Prostate gland (tissue), 2 donors: ENCODE results near the gene PPP4R3B. TPM values are rescaled to one million over a fixed set of nuclear protein-coding genes. Genes with fewer than 3 reads are reported as not detected.
"Not testable (repeated sequence)": the region's sequence is repeated elsewhere in the genome, so short reads cannot be mapped to it uniquely, and the experiment has no call there.

ENCODE experiments used
- DNase-seq: peaks from one replicate; pipeline ENCODE4 v3.0.0-alpha.2; 2019; ENCODE audit warnings: low spot score
- H3K27ac ChIP-seq, 2 donors: fragments of 200-600 bp; sonication (generic); 2 replicates each; pipeline ENCODE4 v1.5.1; 2017 to 2019
- H3K27me3 ChIP-seq: fragments of 200-600 bp; sonication (generic); replicated peaks from 2 replicates; pipeline ENCODE4 v1.5.1; 2019; ENCODE audit not compliant: insufficient read depth
- H3K36me3 ChIP-seq, 2 donors: fragments of 200-600 bp; sonication (generic); 1 replicate in 1 of 2; 2 replicates in 1 of 2; pipeline versions ENCODE4 v1.5.1 to v1.8.1; 2017 to 2019
- H3K4me1 ChIP-seq: fragments of 200-600 bp; sonication (generic); replicated peaks from 2 replicates; pipeline ENCODE4 v1.5.1; 2019
- H3K4me3 ChIP-seq, 2 donors: fragments of 200-600 bp; sonication (generic); 2 replicates each; pipeline ENCODE4 v1.5.1; 2017 to 2019
- H3K9me3 ChIP-seq: fragments of 200-600 bp; sonication (generic); 2 replicates; pipeline ENCODE4 v1.5.1; 2017
- POLR2A ChIP-seq: fragments of 450-650 bp; IDR thresholded peaks from one replicate; pipeline ENCODE4 v1.6.1; 2016; ENCODE audit warnings: antibody characterized with exemption, mild to moderate bottlenecking
- POLR2AphosphoS5 ChIP-seq: sonication (generic); formaldehyde crosslinking; IDR thresholded peaks from one replicate; pipeline ENCODE4 v1.6.1; 2017; ENCODE audit warnings: antibody characterized with exemption
- WGBS: methylation state at CpG from one replicate; pipeline ENCODE4 v1.1.5; 2018; 5-methylcytosine and 5-hydroxymethylcytosine counted together
- intact Hi-C: fragments of 100-400 bp; cut with DNase I; formaldehyde crosslinking; loops from one replicate; pipeline ENCODE4 v1.14.2; 2022
- total RNA-seq, 2 donors: library from RNA; depleted of rRNA; stranded (reverse); fragments of >200 nt; gene quantifications; one replicate each; pipeline ENCODE4 v1.1.0, GENCODE V29; 2016
- TF ChIP-seq, protein P1 (sequence below), 4 experiments: fragments of 200-600 bp in 2 of 4; fragments of 450-650 bp in 2 of 4; sonication (generic) in 2 of 4; IDR thresholded peaks; 1 replicate in 3 of 4; 2 replicates in 1 of 4; pipeline ENCODE4 v1.5.1; 2016 to 2019; ENCODE audit warnings: antibody characterized with exemption in 4 of 4, mild to moderate bottlenecking in 2 of 4, moderate library complexity in 2 of 4

Gene PPP4R3B
- total RNA-seq, 2 donors from 2014 or later, result 51.4 to 62.0 TPM

DNA sequence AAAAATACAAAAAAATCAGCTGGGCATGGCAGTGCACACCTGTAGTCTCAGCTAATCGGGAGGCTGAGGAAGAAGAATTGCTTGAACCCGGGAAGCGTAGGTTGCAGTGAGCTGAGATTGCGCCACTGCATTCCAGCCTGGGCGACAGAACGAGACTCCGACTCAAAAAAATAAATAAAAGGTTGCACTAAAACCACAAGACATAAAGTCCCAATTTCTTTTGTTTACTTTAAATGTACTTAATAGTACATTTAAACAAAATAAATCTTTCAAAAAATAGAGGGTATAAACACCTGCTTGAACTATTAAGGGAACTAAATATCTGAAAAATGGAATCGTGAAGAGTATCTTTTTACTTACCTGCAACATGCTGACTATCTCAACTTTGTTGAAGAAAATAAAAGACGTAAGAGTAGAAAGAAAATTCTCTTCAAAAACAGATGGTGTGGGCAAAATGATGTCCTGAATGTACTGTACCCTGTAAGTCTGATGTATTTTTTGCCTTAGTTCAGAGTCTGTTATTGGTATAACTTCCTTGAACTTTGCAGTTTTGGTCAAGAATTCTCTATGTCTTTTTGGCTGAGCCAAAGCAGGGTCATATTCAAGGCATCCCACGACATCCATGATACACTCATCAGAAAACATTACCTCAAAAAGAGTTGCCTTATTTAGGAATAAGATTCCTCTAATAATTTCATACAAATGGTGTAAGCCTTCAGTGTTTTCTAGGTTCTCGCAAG lies 19.2 kb downstream of the PPP4R3B start:
- Histone ChIP-seq H3K27me3 (no peaks in the 10 kb centered on the region), H3K4me3 (no peak overlapping the region), H3K9me3 (no peaks in the 10 kb centered on the region), H3K36me3 (no peaks in the 10 kb centered on the region), H3K27ac (no peak overlapping the region), H3K4me1 (no peaks in the 10 kb centered on the region)
- intact Hi-C loops, result no loop called here
- DNase-seq, result no peak
- TF ChIP-seq POLR2A, result no peak
- 73% methylated on average over 11 of the region's 11 CpGs for WGBS

DNA sequence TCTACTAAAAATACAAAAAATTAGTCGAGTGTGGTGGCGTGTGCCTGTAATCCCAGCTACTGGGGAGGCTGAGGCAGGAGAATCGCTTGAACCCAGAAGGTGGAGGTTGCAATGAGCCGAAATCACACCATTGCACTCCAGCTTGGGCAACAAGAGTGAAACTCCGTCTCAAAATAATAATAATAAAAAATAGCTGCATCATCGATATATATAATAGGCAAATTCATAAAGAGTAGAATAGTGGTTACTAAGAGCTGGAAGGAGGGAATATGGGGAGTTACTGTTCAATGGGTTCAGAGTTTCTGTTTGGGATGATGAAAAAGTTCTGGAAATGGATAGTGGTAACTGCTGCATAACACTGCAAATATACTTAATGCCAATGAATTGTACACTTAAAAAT lies 20.6 kb downstream of the PPP4R3B start:
- not testable (repeated sequence) for H3K4me1 ChIP-seq

DNA sequence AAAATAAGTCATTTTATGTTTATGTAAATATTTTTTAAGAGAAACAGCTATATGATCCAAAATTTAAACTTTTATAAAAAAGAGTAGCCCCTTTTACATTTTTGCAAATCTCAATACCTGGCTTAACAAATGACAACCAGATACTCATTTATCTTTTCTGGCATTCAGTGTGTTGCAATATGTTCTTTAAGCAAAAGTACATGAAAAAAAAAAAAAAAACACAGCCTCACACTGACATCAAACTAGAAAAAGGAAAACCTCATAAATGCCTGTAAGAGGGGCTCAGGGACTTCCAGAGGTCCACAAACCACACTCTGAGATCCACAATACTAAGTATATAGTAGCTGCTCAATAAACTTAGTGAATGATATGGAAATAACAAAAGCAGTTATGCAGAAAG lies 21.9 kb downstream of the PPP4R3B start:
- Histone ChIP-seq H3K36me3 (no peaks in the 10 kb centered on the region), H3K27ac (no peak overlapping the region), H3K27me3 (no peaks in the 10 kb centered on the region), H3K4me1 (no peaks in the 10 kb centered on the region), H3K4me3 (no peak overlapping the region), H3K9me3 (no peaks in the 10 kb centered on the region)
- no peak for DNase-seq
- intact Hi-C loops, result no loop called here
- no peak for TF ChIP-seq POLR2A
- TF ChIP-seq, protein P1, sequence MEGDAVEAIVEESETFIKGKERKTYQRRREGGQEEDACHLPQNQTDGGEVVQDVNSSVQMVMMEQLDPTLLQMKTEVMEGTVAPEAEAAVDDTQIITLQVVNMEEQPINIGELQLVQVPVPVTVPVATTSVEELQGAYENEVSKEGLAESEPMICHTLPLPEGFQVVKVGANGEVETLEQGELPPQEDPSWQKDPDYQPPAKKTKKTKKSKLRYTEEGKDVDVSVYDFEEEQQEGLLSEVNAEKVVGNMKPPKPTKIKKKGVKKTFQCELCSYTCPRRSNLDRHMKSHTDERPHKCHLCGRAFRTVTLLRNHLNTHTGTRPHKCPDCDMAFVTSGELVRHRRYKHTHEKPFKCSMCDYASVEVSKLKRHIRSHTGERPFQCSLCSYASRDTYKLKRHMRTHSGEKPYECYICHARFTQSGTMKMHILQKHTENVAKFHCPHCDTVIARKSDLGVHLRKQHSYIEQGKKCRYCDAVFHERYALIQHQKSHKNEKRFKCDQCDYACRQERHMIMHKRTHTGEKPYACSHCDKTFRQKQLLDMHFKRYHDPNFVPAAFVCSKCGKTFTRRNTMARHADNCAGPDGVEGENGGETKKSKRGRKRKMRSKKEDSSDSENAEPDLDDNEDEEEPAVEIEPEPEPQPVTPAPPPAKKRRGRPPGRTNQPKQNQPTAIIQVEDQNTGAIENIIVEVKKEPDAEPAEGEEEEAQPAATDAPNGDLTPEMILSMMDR (IDR thresholded peaks at IDR 0.05), result no peak
- no peak for TF ChIP-seq POLR2AphosphoS5

More for the DNA sequence above, 20.6 kb downstream of the PPP4R3B start:
- H3K4me3 ChIP-seq, H3K27me3 ChIP-seq, DNase-seq, intact Hi-C loops, H3K9me3 ChIP-seq, H3K36me3 ChIP-seq, H3K27ac ChIP-seq: not testable (repeated sequence)
- WGBS, result 97% methylated on average over 6 of the region's 6 CpGs

DNA sequence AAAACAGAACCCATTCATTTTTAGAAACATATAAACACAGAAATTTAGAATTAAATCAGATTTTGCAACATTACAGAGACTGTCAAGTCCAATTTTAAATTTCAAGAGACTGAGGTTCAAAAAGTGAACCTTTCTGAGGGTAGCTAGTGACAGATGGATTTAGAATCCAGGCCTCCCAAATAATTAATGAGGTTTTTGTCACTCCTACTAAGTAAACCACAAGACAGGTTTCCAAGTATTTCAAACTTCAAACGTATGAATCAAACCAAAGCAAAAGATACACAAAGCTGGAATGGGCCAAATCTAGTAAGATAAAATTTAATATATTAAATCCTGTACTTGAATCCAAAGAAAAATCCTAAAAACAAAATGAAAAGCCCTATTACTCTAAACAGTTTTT lies 25.3 kb downstream of the PPP4R3B start:
- TF ChIP-seq, protein P1 (IDR thresholded peaks at IDR 0.05), result no peak
- TF ChIP-seq POLR2AphosphoS5, result no peak
- no peaks in the 10 kb centered on the region for H3K27me3 ChIP-seq
- H3K4me3 ChIP-seq, result no peak overlapping the region
- no peaks in the 10 kb centered on the region for H3K4me1 ChIP-seq
- intact Hi-C loops, result no loop called here
- no peak for DNase-seq
- H3K9me3 ChIP-seq, result no peaks in the 10 kb centered on the region
- H3K27ac ChIP-seq, result no peak overlapping the region
- 16% methylated on average over 1 of the region's 1 CpG for WGBS
- H3K36me3 ChIP-seq, result no peaks in the 10 kb centered on the region

DNA sequence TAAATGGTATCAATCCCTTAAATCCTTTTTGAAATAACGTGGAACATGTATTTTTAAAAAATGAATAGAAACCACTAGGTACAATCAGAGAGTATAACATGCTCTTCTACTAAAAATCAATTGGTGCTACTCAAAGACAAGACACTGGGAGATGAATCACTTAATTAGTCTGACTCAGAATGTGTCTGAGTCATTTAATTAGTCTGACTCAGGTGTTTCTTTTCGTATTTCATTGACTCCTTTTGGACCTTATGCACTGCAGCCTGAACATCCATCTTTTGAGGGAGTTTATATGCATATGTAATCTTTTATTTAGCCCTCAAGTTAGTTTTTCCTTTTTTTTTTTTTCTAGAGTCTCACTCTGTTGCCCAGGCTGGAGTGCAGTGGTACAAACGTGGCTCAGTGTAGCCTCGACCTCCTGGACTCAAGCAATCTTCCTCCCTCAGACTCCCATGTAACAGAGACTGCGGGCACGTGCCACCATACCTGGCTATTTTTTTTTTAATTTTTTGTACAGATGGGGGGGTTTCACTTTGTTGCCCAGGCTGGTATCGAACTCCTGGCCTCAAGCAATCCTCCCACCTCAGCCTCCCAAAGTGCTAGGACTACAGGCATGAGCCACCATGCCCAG lies 26.5 kb downstream of the PPP4R3B start:
- no peaks in the 10 kb centered on the region for H3K27me3 ChIP-seq
- no peaks in the 10 kb centered on the region for H3K36me3 ChIP-seq
- intact Hi-C loops, result no loop called here
- WGBS, result 89% methylated on average over 7 of the region's 7 CpGs
- no peak overlapping the region for H3K4me3 ChIP-seq
- no peak overlapping the region for H3K27ac ChIP-seq
- no peak for TF ChIP-seq POLR2A
- no peaks in the 10 kb centered on the region for H3K9me3 ChIP-seq
- DNase-seq, result no peak
- H3K4me1 ChIP-seq, result no peaks in the 10 kb centered on the region

DNA sequence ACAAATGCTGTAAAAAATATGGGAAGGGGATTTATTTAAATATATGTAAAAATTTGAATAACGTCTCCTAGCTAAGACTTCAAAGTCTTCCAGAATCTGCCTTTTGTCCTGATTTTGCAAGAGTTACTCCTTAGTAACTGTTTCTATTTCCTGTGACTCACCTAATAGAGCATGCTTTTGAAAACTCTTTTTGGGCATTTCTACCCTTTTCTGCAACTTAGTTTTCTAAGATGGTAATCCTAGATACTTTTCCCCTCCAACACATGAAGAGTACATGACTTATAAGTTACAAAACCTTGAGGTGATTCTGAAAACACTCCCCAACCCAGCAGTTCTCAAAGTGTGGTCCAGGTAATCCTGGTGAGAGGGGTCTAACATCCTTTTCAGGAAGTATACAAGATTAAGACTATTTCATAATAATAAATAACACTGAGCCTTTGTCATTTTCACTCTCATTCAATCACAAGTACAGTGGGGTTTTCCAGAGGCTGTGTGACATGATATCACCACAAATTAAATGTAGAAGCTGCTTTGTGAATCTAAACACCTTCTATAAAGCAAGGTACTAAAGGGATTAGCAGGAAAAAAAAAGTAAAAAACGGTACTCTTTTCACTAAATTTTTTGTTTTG lies 31.9 kb downstream of the PPP4R3B start:
- Histone ChIP-seq H3K9me3 (no peaks in the 10 kb centered on the region), H3K27me3 (no peaks in the 10 kb centered on the region), H3K27ac (no peak overlapping the region), H3K4me3 (no peak overlapping the region), H3K4me1 (no peaks in the 10 kb centered on the region), H3K36me3 (no peaks in the 10 kb centered on the region)
- intact Hi-C loops, result no loop called here
- 89% methylated on average over 2 of the region's 2 CpGs for WGBS
- no peak for DNase-seq
- TF ChIP-seq POLR2A, result no peak
- no peak for TF ChIP-seq POLR2AphosphoS5
- TF ChIP-seq, protein P1 (IDR thresholded peaks at IDR 0.05), result no peak
